ENCODE results near the gene ADAMTS12. TPM values are rescaled to one million over a fixed set of nuclear protein-coding genes. Genes with fewer than 3 reads are reported as not detected.

The ADAMTS12 gene
- total RNA-seq, 1 experiment from 2014 or later, result 0.05 TPM

DNA sequence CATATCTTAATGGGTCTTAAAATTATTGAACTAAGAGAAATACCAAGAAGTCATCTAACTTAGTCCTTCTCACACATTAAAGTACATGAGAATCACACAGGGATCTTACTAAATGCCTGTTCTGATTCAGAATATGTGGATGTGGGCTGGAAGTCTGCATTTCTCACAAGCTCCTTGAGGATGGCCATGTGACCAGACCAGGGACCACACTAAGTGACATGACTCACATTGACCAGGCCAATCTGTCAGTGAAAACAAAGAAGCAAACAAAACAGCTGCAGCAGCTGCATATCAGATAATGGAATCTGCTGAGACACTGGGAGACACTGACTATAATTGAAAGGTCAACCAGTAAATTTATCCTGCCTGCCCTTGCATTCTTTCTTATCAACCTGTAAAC is 110.5 kb downstream of the ADAMTS12 start:
- CTCF ChIA-PET, result no interaction called here
- no peak for TF ChIP-seq POLR2A (IDR thresholded peaks at IDR 0.05; ENCODE audit: borderline replicate concordance, extremely low read depth, insufficient read depth, insufficient read length)
- TF ChIP-seq EZH2phosphoT487 (IDR thresholded peaks at IDR 0.05; ENCODE audit: borderline replicate concordance), result no peak
- TF ChIP-seq, protein P1, sequence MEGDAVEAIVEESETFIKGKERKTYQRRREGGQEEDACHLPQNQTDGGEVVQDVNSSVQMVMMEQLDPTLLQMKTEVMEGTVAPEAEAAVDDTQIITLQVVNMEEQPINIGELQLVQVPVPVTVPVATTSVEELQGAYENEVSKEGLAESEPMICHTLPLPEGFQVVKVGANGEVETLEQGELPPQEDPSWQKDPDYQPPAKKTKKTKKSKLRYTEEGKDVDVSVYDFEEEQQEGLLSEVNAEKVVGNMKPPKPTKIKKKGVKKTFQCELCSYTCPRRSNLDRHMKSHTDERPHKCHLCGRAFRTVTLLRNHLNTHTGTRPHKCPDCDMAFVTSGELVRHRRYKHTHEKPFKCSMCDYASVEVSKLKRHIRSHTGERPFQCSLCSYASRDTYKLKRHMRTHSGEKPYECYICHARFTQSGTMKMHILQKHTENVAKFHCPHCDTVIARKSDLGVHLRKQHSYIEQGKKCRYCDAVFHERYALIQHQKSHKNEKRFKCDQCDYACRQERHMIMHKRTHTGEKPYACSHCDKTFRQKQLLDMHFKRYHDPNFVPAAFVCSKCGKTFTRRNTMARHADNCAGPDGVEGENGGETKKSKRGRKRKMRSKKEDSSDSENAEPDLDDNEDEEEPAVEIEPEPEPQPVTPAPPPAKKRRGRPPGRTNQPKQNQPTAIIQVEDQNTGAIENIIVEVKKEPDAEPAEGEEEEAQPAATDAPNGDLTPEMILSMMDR (IDR thresholded peaks at IDR 0.05 in 2 of 3, conservative IDR thresholded peaks at IDR 0.05 in 1 of 3; ENCODE audit: borderline replicate concordance in 1 of 3, insufficient read depth in 1 of 3, low read depth in 2 of 3, low read length in 2 of 3), result no peak
- TF ChIP-seq, protein P2, sequence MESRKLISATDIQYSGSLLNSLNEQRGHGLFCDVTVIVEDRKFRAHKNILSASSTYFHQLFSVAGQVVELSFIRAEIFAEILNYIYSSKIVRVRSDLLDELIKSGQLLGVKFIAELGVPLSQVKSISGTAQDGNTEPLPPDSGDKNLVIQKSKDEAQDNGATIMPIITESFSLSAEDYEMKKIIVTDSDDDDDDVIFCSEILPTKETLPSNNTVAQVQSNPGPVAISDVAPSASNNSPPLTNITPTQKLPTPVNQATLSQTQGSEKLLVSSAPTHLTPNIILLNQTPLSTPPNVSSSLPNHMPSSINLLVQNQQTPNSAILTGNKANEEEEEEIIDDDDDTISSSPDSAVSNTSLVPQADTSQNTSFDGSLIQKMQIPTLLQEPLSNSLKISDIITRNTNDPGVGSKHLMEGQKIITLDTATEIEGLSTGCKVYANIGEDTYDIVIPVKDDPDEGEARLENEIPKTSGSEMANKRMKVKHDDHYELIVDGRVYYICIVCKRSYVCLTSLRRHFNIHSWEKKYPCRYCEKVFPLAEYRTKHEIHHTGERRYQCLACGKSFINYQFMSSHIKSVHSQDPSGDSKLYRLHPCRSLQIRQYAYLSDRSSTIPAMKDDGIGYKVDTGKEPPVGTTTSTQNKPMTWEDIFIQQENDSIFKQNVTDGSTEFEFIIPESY (IDR thresholded peaks at IDR 0.05; ENCODE audit: extremely low read depth, insufficient replicate concordance, low read length), result no peak
- no peak for TF ChIP-seq SP1 (IDR thresholded peaks at IDR 0.05; ENCODE audit: low read depth)
- TF ChIP-seq RAD21 (IDR thresholded peaks at IDR 0.05; ENCODE audit: low read depth), result no peak
- no peak for TF ChIP-seq YY1 (IDR thresholded peaks at IDR 0.05; ENCODE audit: extremely low read depth, insufficient replicate concordance, low read depth, low read length)
- TF ChIP-seq EGR1 (IDR thresholded peaks at IDR 0.05; ENCODE audit: low read depth), result no peak
- TF ChIP-seq TCF7L2 (IDR thresholded peaks at IDR 0.05; ENCODE audit: borderline replicate concordance, extremely low read depth, insufficient read depth, insufficient read length), result no peak
- TF ChIP-seq, protein P3, sequence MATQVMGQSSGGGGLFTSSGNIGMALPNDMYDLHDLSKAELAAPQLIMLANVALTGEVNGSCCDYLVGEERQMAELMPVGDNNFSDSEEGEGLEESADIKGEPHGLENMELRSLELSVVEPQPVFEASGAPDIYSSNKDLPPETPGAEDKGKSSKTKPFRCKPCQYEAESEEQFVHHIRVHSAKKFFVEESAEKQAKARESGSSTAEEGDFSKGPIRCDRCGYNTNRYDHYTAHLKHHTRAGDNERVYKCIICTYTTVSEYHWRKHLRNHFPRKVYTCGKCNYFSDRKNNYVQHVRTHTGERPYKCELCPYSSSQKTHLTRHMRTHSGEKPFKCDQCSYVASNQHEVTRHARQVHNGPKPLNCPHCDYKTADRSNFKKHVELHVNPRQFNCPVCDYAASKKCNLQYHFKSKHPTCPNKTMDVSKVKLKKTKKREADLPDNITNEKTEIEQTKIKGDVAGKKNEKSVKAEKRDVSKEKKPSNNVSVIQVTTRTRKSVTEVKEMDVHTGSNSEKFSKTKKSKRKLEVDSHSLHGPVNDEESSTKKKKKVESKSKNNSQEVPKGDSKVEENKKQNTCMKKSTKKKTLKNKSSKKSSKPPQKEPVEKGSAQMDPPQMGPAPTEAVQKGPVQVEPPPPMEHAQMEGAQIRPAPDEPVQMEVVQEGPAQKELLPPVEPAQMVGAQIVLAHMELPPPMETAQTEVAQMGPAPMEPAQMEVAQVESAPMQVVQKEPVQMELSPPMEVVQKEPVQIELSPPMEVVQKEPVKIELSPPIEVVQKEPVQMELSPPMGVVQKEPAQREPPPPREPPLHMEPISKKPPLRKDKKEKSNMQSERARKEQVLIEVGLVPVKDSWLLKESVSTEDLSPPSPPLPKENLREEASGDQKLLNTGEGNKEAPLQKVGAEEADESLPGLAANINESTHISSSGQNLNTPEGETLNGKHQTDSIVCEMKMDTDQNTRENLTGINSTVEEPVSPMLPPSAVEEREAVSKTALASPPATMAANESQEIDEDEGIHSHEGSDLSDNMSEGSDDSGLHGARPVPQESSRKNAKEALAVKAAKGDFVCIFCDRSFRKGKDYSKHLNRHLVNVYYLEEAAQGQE (IDR thresholded peaks at IDR 0.05; ENCODE audit: low read depth), result no peak
- no peak for TF ChIP-seq EZH2 (IDR thresholded peaks at IDR 0.05)
- TF ChIP-seq JUND (IDR thresholded peaks at IDR 0.05), result no peak
- no peak for TF ChIP-seq ELF1 (IDR thresholded peaks at IDR 0.05; ENCODE audit: borderline replicate concordance, low read depth)

More for the DNA sequence above, 110.5 kb downstream of the ADAMTS12 start:
- ChIA-PET RAD21 (ENCODE audit: low non-redundant PET in 1 of 2, low total read pairs in 2 of 2, uncharacterized antibody in 2 of 2, unreplicated experiment in 2 of 2) (no interaction called here), POLR2A (no interaction called here)
- Histone ChIP-seq H3K36me3 (ENCODE audit: control insufficient read depth in 1 of 2, insufficient read depth in 2 of 2, low read length in 2 of 2) (no peaks in the 10 kb centered on the region), H3K27me3 (ENCODE audit: insufficient read depth, low read length) (peaks cover under 1% of the 10 kb centered on the region; the same call in 1 of the 2 replicates), H3K79me2 (ENCODE audit: insufficient read depth, low read length) (no peaks in the 10 kb centered on the region), H3K4me3 (replicated peaks in 1 of 2; ENCODE audit: low read depth in 1 of 2, low read length in 2 of 2) (no peak overlapping the region), H3K4me1 (ENCODE audit: control insufficient read depth in 1 of 2, insufficient read depth in 2 of 2, low read length in 2 of 2) (no peaks in the 10 kb centered on the region), H4K20me1 (ENCODE audit: insufficient read depth) (no peaks in the 10 kb centered on the region), H2AFZ (ENCODE audit: low read depth, low read length, poor library complexity, severe bottlenecking) (no peak overlapping the region), H3K9ac (ENCODE audit: low read length) (no peak overlapping the region), H3K9me2 (ENCODE audit: insufficient read depth) (no peaks in the 10 kb centered on the region), H3K9me3 (ENCODE audit: control insufficient read depth in 1 of 2, insufficient read depth in 1 of 2, low read depth in 1 of 2, low read length in 2 of 2) (no peaks in the 10 kb centered on the region), H3K4me2 (ENCODE audit: low read length) (no peak overlapping the region), H3K27ac (ENCODE audit: low read depth, low read length) (no peak overlapping the region)
- ATAC-seq, result no peak
- no peak for DNase-seq (ENCODE audit: low read depth, low spot score)
- intact Hi-C loops (cut with micrococcal nuclease), result no loop called here
- no TSS peak for BruUV-seq (replicated peaks)

All from HCT116 (cell line).